HK-2 (cell line): Measurements from ENCODE around the gene TMX3.

Source experiments
- DNase-seq: peaks from one replicate; pipeline ENCODE4 v3.0.0-alpha.2; 2018; ENCODE audit not compliant: unreplicated experiment

The TMX3 gene, protein sequence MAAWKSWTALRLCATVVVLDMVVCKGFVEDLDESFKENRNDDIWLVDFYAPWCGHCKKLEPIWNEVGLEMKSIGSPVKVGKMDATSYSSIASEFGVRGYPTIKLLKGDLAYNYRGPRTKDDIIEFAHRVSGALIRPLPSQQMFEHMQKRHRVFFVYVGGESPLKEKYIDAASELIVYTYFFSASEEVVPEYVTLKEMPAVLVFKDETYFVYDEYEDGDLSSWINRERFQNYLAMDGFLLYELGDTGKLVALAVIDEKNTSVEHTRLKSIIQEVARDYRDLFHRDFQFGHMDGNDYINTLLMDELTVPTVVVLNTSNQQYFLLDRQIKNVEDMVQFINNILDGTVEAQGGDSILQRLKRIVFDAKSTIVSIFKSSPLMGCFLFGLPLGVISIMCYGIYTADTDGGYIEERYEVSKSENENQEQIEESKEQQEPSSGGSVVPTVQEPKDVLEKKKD

GRCh38 chr18:68714712-68715496 is at the start of gene TMX3:
Gene TMX3 (minus strand): TSS chr18:68715108. CDS start chr18:68714981, 127 bp downstream.
- peak; percentile 85 for DNase-seq

- no peak for DNase-seq
Measured at GRCh38 chr18:68764016-68764415, 49.1 kb upstream of the TMX3 start.

DNA sequence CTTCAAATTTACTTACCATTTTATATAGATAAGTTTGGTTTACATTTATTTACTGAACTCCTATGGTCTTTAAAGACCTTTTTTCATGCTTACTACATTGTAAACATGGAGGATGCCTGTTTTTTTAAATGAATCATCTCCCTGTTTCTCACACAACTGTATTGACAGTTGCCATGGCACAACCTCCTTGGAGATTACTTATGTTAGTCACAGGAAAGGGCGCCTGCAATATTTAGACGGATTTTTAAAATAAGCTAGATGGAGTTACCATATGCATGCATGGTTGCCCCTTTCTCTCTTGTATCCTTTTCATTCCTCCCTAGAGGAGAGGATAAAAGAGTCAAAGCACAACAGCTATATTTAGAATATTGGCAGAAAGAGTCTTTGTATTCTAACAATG is 48.2 kb upstream of the TMX3 start:
- DNase-seq, result no peak

GRCh38 chr18:68759308-68759707 is 44.4 kb upstream of the TMX3 start:
- DNase-seq, result no peak

DNA sequence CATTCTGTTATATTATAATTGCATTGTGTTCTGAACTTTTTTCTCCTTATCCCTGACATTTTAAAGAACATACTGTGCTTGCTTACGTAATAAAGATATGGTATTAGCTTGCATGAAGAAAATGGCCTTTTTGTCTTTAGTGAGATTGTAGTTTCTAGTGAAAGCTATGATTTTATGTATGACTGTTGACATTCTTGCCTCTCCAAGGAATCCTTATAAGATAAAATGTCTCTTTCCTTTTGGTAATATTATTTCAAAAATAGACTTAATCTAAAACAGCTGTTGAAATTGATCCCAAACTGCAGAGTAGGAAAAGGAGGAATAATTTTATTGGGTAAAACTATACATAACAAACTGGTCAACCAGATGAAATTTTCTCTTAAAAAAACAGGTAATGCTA is 42.2 kb upstream of the TMX3 start:
- no peak for DNase-seq

DNA sequence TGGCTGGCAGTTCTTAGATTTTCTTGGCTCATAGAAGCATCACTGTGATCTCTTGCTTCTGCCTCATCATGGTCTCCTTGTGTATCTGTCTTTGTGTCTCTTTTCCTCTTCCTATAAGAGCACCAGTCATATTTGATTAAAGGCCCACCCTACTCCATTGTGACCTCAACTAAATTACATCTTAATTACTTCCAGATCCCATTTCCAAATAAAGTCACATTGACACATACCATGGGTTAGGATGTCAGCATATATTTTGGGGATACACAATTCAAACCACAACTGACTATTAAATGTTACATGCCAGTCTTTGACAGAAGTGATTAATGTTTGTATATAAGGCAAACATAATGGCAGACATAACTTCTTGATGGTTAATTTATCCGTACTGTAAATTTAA is 27.3 kb upstream of the TMX3 start:
- DNase-seq, result no peak

- no peak for DNase-seq
Measured at GRCh38 chr18:68740966-68741365, 26.1 kb upstream of the TMX3 start.

- no peak for DNase-seq
Measured at GRCh38 chr18:68739462-68739861, 24.6 kb upstream of the TMX3 start.

- no peak for DNase-seq
Measured at GRCh38 chr18:68738564-68738963, 23.7 kb upstream of the TMX3 start.

DNA sequence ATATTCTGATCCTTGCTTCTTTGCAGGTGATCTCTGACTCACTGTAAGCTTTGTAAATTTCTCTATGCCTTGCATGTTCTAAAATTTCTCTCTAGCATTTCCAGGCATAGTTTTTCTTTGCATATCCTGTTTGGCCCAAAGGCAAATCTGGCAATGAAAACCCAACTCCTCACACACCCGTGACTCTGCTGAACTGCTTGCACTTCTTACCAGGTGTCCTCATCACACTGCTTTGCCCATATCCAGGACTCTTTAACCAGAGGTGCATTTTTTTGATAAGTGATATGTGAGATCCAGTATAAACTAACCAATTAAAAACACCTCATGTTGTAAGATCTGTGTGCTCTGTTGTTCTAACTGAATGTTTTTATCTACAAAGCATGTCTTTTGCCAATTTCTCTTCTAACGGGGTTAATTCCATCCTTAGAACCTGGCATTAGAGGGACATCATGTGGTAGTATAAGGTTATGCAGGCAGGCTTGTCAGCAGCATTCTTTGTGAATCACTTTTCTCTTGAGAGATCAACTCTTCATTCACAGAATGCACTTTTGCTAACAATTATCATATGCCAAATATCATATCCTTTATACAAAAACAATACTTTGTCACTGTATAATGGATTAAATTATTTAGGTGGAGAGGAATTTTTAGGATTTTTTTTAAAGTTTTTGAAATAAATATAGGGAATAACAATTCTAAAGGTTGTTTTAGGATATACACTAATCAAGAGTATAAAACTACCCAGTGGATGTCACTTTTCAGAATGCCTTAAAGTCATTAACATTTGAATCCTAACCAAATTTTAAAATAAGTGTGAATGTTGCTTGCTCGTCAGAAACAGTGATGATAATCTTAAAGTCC is 20.8 kb upstream of the TMX3 start:
- no peak for DNase-seq

DNA sequence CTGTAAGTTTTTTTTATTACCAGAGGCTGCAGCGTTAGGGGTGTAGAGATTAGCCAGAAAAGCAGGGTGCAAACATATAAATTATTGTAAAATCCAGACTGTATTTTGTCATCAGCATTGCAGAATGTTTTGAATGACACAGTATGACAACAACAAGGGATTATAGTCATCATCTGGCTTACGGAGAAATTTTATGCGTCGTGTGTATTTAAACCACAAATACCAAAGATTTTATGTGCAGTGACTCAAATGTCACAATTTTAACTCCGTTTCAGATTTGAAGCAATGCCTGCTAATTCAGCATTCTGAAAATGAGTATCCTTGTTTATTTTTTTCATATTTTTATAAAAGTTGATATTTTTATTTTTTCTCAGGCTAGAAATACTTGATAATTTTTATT is 19.4 kb upstream of the TMX3 start:
- no peak for DNase-seq

DNA sequence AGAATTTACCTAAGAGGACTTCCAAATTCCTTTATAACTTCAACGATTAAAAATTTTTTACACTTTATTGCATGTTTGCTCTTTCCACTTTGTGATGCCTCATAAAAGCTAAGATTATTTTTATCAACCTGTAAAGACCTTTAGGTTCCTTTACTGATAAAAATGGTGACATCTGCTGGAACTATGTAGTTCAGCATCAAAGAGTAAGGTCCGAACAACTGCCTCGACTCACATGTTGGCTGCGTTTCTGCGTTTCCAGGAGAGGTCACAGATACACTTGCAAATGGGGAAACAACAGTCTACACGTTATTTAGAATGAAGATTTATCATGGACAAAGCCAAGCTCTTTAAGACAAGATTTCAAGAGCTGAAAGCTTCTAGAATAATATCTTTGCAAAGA is 18.8 kb upstream of the TMX3 start:
- DNase-seq, result no peak

DNA sequence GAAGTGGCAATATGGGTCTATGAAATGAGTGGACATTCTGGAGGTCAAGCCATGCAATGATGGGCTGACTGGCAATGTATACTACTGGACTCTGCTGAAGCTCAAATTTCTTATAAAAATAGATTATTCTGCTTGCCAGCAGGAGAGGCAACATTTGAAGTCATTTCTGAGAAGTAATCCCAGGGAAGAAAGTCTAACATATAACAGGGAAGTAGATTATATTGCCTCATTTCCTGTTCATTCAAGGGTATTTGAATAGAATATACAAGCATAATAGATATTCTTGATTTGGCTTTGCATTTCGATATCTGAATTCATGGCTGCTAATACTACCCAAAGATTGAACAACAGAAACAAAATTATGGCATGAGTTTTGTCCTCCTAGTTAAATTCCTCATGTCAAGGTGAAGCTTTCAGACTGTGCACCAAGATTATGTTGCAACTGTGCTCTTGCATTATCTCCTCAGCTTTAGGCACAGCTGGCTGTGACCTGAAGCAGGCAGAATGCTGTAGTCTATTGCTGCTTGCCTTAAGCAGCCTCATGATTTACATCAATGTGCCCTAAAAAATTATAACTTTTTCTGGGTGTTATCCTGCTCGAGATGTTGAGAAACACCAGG is 13.3 kb upstream of the TMX3 start:
- DNase-seq, result no peak

DNA sequence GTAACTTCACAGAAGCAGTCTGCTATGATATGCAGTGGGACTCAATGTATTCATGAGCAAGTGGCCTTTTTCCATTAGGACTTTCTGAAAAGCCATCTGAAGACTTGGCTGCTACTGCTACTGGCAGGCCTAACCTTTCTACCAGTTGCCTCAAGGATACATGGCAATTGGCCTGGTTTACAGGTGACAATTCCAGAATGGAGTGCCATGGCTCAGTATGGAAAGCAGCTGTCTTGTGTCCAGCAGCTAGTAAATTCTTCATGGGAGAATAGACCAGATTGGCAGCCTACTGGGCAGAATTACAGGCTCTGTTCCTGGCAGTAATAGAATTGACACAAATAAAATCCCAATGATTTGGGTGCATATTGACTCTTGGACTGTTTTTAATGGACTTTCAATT is 12.6 kb upstream of the TMX3 start:
- no peak for DNase-seq

- DNase-seq, result peak; percentile 10
Measured at GRCh38 chr18:68725346-68725745, 10.4 kb upstream of the TMX3 start.

GRCh38 chr18:68724021-68724420 is 9.1 kb upstream of the TMX3 start:
- no peak for DNase-seq

GRCh38 chr18:68723539-68723938 is 8.6 kb upstream of the TMX3 start:
- no peak for DNase-seq

- DNase-seq, result no peak
Measured at GRCh38 chr18:68722821-68723220, 7.9 kb upstream of the TMX3 start.

- DNase-seq, result no peak
Measured at GRCh38 chr18:68721681-68722583, 7.0 kb upstream of the TMX3 start.

GRCh38 chr18:68714366-68714711 is 569 bp downstream of the TMX3 start:
- DNase-seq, result peak; percentile 23

GRCh38 chr18:68713796-68714195 is 1.1 kb downstream of the TMX3 start:
- no peak for DNase-seq
